Natural killer cell treated with Interleukin-12 subunit alpha and Interleukin-12 subunit beta and Interleukin-15 and Interleukin-18, amount 100 ng/mL, for 72 hours (primary cell): ENCODE data around the gene MYO6. TPM values are rescaled to one million over a fixed set of nuclear protein-coding genes. Genes with fewer than 3 reads are reported as not detected.

Experiments
- ATAC-seq, 2 donors: fragments of 150-1000 bp; cut with Tn5 transposase in 1 of 2; sonication (Bioruptor Pico), chemical (Tn5 transposase) in 1 of 2; 2 replicates each; pipeline ENCODE4 v1.10.0; 2021
- DNase-seq: peaks from one replicate; pipeline ENCODE4 v3.0.0; 2022; ENCODE audit warnings: low spot score
- H3K27ac Mint-ChIP-seq, 2 donors: 1 replicate in 1 of 2; 2 replicates in 1 of 2; pipeline ENCODE4 v1.8.0; 2022; ENCODE audit warnings: mixed read lengths in 2 of 2, mild to moderate bottlenecking in 1 of 2, moderate library complexity in 1 of 2
- H3K27me3 Mint-ChIP-seq, 2 donors: 1 replicate in 1 of 2; 2 replicates in 1 of 2; pipeline ENCODE4 v1.8.0; 2022; ENCODE audit warnings: mixed read lengths in 2 of 2
- H3K36me3 Mint-ChIP-seq: one replicate; pipeline ENCODE4 v1.8.0; 2022; ENCODE audit warnings: mixed read lengths
- H3K4me1 Mint-ChIP-seq, 2 donors: 1 replicate in 1 of 2; 2 replicates in 1 of 2; pipeline ENCODE4 v1.8.0; 2022; ENCODE audit warnings: low read depth in 2 of 2, mixed read lengths in 2 of 2, mild to moderate bottlenecking in 1 of 2
- H3K4me3 Mint-ChIP-seq: one replicate; pipeline ENCODE4 v1.8.0; 2022; ENCODE audit warnings: mixed read lengths
- H3K9me3 Mint-ChIP-seq: 2 replicates; pipeline ENCODE4 v1.8.0; 2022; ENCODE audit warnings: mixed read lengths
- total RNA-seq, 2 donors: library from RNA; stranded (reverse); gene quantifications; one replicate each; pipeline ENCODE4 v1.2.3, GENCODE V29; 2022

The MYO6 gene
- total RNA-seq, 2 donors from 2014 or later = 6.4 to 6.8 TPM

- H3K27me3 Mint-ChIP-seq = no peaks in the 10 kb centered on the region
- DNase-seq (no peak), ATAC-seq (no peak)
- H3K36me3 Mint-ChIP-seq = no peaks in the 10 kb centered on the region
- no peak overlapping the region for H3K27ac Mint-ChIP-seq
- no peak overlapping the region for H3K4me3 Mint-ChIP-seq
- no peaks in the 10 kb centered on the region for H3K9me3 Mint-ChIP-seq
- H3K4me1 Mint-ChIP-seq = no peaks in the 10 kb centered on the region
Observed at GRCh38 chr6:75855052-75855451, 106.0 kb downstream of the MYO6 start.

- H3K9me3 Mint-ChIP-seq = no peaks in the 10 kb centered on the region
- no peaks in the 10 kb centered on the region for H3K27me3 Mint-ChIP-seq
- DNase-seq (no peak), ATAC-seq (no peak)
- H3K36me3 Mint-ChIP-seq = no peaks in the 10 kb centered on the region
- H3K27ac Mint-ChIP-seq = no peak overlapping the region
- no peaks in the 10 kb centered on the region for H3K4me1 Mint-ChIP-seq
- H3K4me3 Mint-ChIP-seq = no peak overlapping the region
Observed at GRCh38 chr6:75856902-75857301, 107.9 kb downstream of the MYO6 start.

- Mint-ChIP-seq H3K9me3 (no peaks in the 10 kb centered on the region), H3K4me1 (no peaks in the 10 kb centered on the region), H3K4me3 (no peak overlapping the region), H3K36me3 (no peaks in the 10 kb centered on the region), H3K27ac (no peak overlapping the region), H3K27me3 (no peaks in the 10 kb centered on the region)
- ATAC-seq = no peak
- DNase-seq = no peak
Observed at GRCh38 chr6:75863001-75863400, 114.0 kb downstream of the MYO6 start.

- Mint-ChIP-seq H3K27ac (no peak overlapping the region), H3K4me3 (no peak overlapping the region), H3K27me3 (no peaks in the 10 kb centered on the region), H3K36me3 (no peaks in the 10 kb centered on the region), H3K9me3 (no peaks in the 10 kb centered on the region), H3K4me1 (no peaks in the 10 kb centered on the region)
- ATAC-seq (no peak), DNase-seq (no peak)
Observed at GRCh38 chr6:75863784-75864183, 114.7 kb downstream of the MYO6 start.

- ATAC-seq (no peak), DNase-seq (no peak)
- H3K27ac Mint-ChIP-seq = no peak overlapping the region
- no peaks in the 10 kb centered on the region for H3K4me1 Mint-ChIP-seq
- no peaks in the 10 kb centered on the region for H3K27me3 Mint-ChIP-seq
- H3K4me3 Mint-ChIP-seq = no peak overlapping the region
- H3K36me3 Mint-ChIP-seq = no peaks in the 10 kb centered on the region
- no peaks in the 10 kb centered on the region for H3K9me3 Mint-ChIP-seq
Observed at GRCh38 chr6:75864446-75864845, 115.4 kb downstream of the MYO6 start.

- ATAC-seq = no peak
- Mint-ChIP-seq H3K4me1 (no peaks in the 10 kb centered on the region), H3K27me3 (no peaks in the 10 kb centered on the region), H3K9me3 (no peaks in the 10 kb centered on the region), H3K36me3 (peaks cover 4% of the 10 kb centered on the region), H3K27ac (no peak overlapping the region), H3K4me3 (no peak overlapping the region)
- no peak for DNase-seq
Observed at GRCh38 chr6:75870389-75870788, 121.3 kb downstream of the MYO6 start.

- Mint-ChIP-seq H3K4me3 (no peak overlapping the region), H3K4me1 (no peaks in the 10 kb centered on the region), H3K36me3 (peaks cover 4% of the 10 kb centered on the region), H3K27me3 (no peaks in the 10 kb centered on the region), H3K9me3 (no peaks in the 10 kb centered on the region), H3K27ac (no peak overlapping the region)
- no peak for ATAC-seq
- DNase-seq = no peak
Observed at GRCh38 chr6:75874224-75874623, 125.2 kb downstream of the MYO6 start.

GRCh38 chr6:75876152-75876551 lies 127.1 kb downstream of the MYO6 start:
- Mint-ChIP-seq H3K36me3 (peaks cover 4% of the 10 kb centered on the region), H3K27me3 (no peaks in the 10 kb centered on the region), H3K27ac (no peak overlapping the region), H3K4me3 (no peak overlapping the region), H3K9me3 (no peaks in the 10 kb centered on the region), H3K4me1 (no peaks in the 10 kb centered on the region)
- no peak for ATAC-seq
- DNase-seq = no peak

GRCh38 chr6:75880305-75880704 lies 131.3 kb downstream of the MYO6 start:
- Mint-ChIP-seq H3K27me3 (no peaks in the 10 kb centered on the region), H3K4me3 (no peak overlapping the region), H3K36me3 (no peaks in the 10 kb centered on the region), H3K9me3 (no peaks in the 10 kb centered on the region), H3K27ac (no peak overlapping the region), H3K4me1 (no peaks in the 10 kb centered on the region)
- ATAC-seq = no peak
- no peak for DNase-seq

- H3K36me3 Mint-ChIP-seq = no peaks in the 10 kb centered on the region
- no peak overlapping the region for H3K27ac Mint-ChIP-seq
- no peak overlapping the region for H3K4me3 Mint-ChIP-seq
- DNase-seq (no peak), ATAC-seq (no peak)
- no peaks in the 10 kb centered on the region for H3K27me3 Mint-ChIP-seq
- H3K9me3 Mint-ChIP-seq = no peaks in the 10 kb centered on the region
- H3K4me1 Mint-ChIP-seq = no peaks in the 10 kb centered on the region
Observed at GRCh38 chr6:75882734-75883133, 133.7 kb downstream of the MYO6 start.

GRCh38 chr6:75884822-75885221 lies 135.8 kb downstream of the MYO6 start:
- Mint-ChIP-seq H3K9me3 (no peaks in the 10 kb centered on the region), H3K36me3 (no peaks in the 10 kb centered on the region), H3K27me3 (peaks cover 0 to under 1% of the 10 kb centered on the region in 2 donors), H3K4me3 (no peak overlapping the region), H3K4me1 (no peaks in the 10 kb centered on the region), H3K27ac (no peak overlapping the region)
- DNase-seq (no peak), ATAC-seq (no peak)

- H3K4me1 Mint-ChIP-seq = peaks cover 3 to 6% of the 10 kb centered on the region in 2 donors
- H3K36me3 Mint-ChIP-seq = no peaks in the 10 kb centered on the region
- peaks cover 0 to 2% of the 10 kb centered on the region in 2 donors for H3K27me3 Mint-ChIP-seq
- DNase-seq (no peak), ATAC-seq (no peak)
- no peak overlapping the region for H3K4me3 Mint-ChIP-seq
- H3K27ac Mint-ChIP-seq = no peak overlapping the region
- H3K9me3 Mint-ChIP-seq = no peaks in the 10 kb centered on the region
Observed at GRCh38 chr6:75892384-75892783, 143.3 kb downstream of the MYO6 start.

- H3K27me3 Mint-ChIP-seq = peaks cover 0 to 2% of the 10 kb centered on the region in 2 donors
- ATAC-seq (no peak), DNase-seq (no peak)
- H3K4me1 Mint-ChIP-seq = peaks cover 3 to 6% of the 10 kb centered on the region in 2 donors
- no peaks in the 10 kb centered on the region for H3K36me3 Mint-ChIP-seq
- no peak overlapping the region for H3K27ac Mint-ChIP-seq
- no peak overlapping the region for H3K4me3 Mint-ChIP-seq
- no peaks in the 10 kb centered on the region for H3K9me3 Mint-ChIP-seq
Observed at GRCh38 chr6:75893058-75893775, 144.2 kb downstream of the MYO6 start.

GRCh38 chr6:75893776-75894152 lies 144.7 kb downstream of the MYO6 start:
- H3K27ac Mint-ChIP-seq = no peak overlapping the region
- H3K4me1 Mint-ChIP-seq = peaks cover 3 to 6% of the 10 kb centered on the region in 2 donors
- ATAC-seq (no peak), DNase-seq (no peak)
- H3K9me3 Mint-ChIP-seq = no peaks in the 10 kb centered on the region
- H3K4me3 Mint-ChIP-seq = no peak overlapping the region
- H3K27me3 Mint-ChIP-seq = peaks cover 0 to 2% of the 10 kb centered on the region in 2 donors
- H3K36me3 Mint-ChIP-seq = no peaks in the 10 kb centered on the region

- H3K4me3 Mint-ChIP-seq = no peak overlapping the region
- H3K27me3 Mint-ChIP-seq = no peaks in the 10 kb centered on the region
- no peak overlapping the region for H3K27ac Mint-ChIP-seq
- H3K36me3 Mint-ChIP-seq = no peaks in the 10 kb centered on the region
- peaks cover 3 to 6% of the 10 kb centered on the region in 2 donors for H3K4me1 Mint-ChIP-seq
- H3K9me3 Mint-ChIP-seq = no peaks in the 10 kb centered on the region
- DNase-seq (no peak), ATAC-seq (no peak)
Observed at GRCh38 chr6:75896526-75896925, 147.5 kb downstream of the MYO6 start.
